Astrocyte of the cerebellum (primary cell): ENCODE measurements around the gene MCHR1.

ENCODE experiments used
- DNase-seq: peaks from one replicate; pipeline ENCODE4 v3.0.0-alpha.2; 2011; ENCODE audit warnings: low read depth
- H3K4me3 ChIP-seq: 2 replicates; pipeline ENCODE4 v1.5.1; 2011; ENCODE audit warnings: mild to moderate bottlenecking, low read depth, low read length, moderate library complexity
- CTCF ChIP-seq: IDR thresholded peaks from 2 replicates; pipeline ENCODE4 v1.5.1; 2012; ENCODE audit warnings: low read length, low read depth, moderate library complexity, mild to moderate bottlenecking; ENCODE audit errors: missing control alignments
- in situ Hi-C: cut with HindIII; loops from 2 replicates; pipeline ENCODE4 v1.10.0; 2017; ENCODE audit warnings: low sequenced_read_pairs

Gene MCHR1

GRCh38 chr22:40659166-40659565, 20.1 kb upstream of the MCHR1 start:
- no peak overlapping the region for H3K4me3 ChIP-seq
- no peak for DNase-seq
- no peak for TF ChIP-seq CTCF
- in situ Hi-C loops, result no loop called here

GRCh38 chr22:40660730-40661129, 18.6 kb upstream of the MCHR1 start:
- H3K4me3 ChIP-seq, result no peak overlapping the region
- no peak for TF ChIP-seq CTCF
- DNase-seq, result no peak
- in situ Hi-C loops, result no loop called here

GRCh38 chr22:40661671-40662070, 17.6 kb upstream of the MCHR1 start:
- in situ Hi-C loops, result no loop called here
- H3K4me3 ChIP-seq, result no peak overlapping the region
- no peak for DNase-seq
- TF ChIP-seq CTCF, result no peak

- DNase-seq, result no peak
- in situ Hi-C loops, result no loop called here
- TF ChIP-seq CTCF, result no peak
- H3K4me3 ChIP-seq, result no peak overlapping the region
Measured at GRCh38 chr22:40665312-40665711, 14.0 kb upstream of the MCHR1 start.

- TF ChIP-seq CTCF, result no peak
- in situ Hi-C loops, result no loop called here
- no peak for DNase-seq
- no peak overlapping the region for H3K4me3 ChIP-seq
Measured at GRCh38 chr22:40666151-40666848, 13.0 kb upstream of the MCHR1 start.

GRCh38 chr22:40668611-40669411, 10.5 kb upstream of the MCHR1 start:
- no peak overlapping the region for H3K4me3 ChIP-seq
- TF ChIP-seq CTCF, result no peak
- DNase-seq, result peak; percentile 13
- in situ Hi-C loops, result no loop called here
